NCI-H1092 (cell line): ENCODE measurements around the gene GAS5.

Source experiments
- DNase-seq: peaks from one replicate; lab custom pipeline; 2025; lab: John Stamatoyannopoulos, UW

Gene GAS5

DNA sequence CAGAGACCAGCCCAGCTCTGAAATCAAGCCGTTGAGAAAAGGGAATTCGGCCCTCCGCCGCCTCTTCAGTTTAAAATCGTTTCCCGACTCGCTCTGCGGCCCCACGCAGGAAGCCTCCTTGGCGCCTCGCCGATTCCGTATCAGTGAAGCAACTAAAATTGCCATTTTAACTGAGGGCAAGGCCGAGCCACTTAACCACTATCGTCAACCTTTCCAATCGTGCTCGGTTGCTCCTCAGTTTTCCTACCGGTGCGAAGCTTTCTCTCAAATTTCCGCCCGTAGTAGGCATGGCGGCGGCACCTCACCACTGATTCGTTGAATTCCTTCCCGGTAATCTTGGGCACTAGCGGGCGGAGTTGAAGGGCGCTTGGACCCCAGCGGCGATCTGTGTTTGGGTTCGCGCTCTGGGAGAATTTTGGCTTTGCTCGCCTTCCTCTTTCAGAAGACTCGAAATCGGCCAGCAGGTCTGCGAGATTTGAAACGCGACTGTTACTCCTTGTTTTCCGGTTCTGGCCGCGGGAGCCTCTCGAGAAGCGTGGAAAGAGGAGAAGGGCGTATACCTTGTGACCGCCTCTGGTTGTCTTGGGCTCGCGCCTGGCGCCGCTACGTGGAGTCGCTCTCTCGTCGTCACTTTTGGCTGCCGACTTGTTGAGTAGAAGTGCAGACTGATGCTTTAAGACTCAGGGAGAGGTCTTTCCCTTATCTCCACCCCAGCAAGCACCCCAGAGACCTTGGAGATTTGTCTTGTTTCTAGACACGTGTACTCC lies 43.3 kb downstream of the GAS5 start, which contains the start of the genes CENPL and DARS2:
Gene CENPL (minus strand): TSS at position 569 of the 767 bp plus-strand sequence. CDS start 13,584 bp downstream, outside the sequence.
Gene DARS2 (plus strand): TSS at position 359 of the 767 bp plus-strand sequence. CDS start 557 bp downstream, outside the sequence.
- peak; percentile 99 for DNase-seq

DNA sequence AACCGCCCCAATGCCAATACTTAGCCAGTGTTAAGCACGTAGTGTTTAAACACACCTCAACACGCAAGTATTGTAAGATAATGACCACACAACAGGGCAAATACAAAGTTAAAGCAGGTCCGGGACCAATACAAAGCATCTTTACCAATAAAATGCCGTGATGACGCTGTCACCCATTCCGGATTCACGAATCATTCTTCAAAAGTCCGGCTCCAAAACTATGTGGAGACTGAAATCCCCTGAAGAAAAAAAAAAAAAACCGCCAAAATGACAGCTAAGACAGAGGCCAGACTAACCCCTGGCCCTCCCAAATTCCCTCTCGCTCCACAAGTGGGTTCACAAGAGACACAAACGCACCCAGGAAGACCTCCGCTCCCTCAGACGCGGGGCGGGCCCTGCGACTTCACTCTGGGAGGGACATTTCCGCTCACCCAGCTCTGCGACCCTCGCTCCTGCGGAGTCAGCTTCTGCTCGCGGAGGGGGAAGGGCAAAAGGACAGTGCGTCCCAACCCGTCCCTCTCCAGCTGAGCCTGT lies 43.9 kb downstream of the GAS5 start:
- DNase-seq, result no peak

DNA sequence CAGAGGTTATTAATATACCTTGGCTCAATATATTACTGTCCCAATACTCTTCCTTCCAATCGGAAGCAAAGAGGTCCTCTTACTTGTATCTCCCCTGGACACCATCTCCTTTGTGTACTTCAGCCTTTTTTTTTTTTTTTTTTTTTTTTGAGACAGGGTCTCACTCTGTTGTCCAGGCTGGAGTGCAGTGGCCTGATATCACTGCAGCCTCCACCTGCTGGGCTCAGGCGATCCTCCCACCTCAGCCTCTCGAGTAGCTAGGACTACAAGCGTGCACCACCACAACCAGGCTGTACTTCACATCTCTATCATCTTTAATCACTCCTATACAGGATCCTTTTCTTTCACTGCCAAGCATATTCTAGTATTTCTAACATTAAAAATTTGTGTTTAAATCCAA lies 46.1 kb downstream of the GAS5 start:
- DNase-seq, result no peak

DNA sequence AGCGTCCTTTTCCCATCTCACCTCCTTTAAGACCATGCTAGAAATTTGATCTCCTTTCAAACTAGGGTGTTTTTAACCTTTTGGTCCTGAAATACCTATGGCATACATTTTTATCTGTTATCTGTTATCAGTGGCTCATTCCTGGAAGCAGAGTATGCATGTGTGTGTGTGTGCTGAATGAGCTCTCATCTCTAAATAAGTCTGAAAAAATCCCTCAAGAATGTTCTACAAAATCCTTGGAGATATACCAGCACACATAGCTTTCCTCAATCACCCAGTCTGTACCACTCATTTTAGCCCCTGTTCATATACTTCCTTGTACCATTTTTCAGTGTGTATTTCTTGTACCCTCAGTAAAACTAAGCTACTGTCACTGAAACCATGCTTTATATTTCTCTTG lies 49.3 kb downstream of the GAS5 start:
- DNase-seq, result no peak
